ENCODE data around the gene SYT7. TPM values are rescaled to one million over a fixed set of nuclear protein-coding genes. Genes with fewer than 3 reads are reported as not detected.
A peak's percentile ranks its signal among the peaks of the same experiment; 100 is the strongest.

Gene SYT7
- total RNA-seq, 1 donor from 2014 or later = 7.6 TPM

DNA sequence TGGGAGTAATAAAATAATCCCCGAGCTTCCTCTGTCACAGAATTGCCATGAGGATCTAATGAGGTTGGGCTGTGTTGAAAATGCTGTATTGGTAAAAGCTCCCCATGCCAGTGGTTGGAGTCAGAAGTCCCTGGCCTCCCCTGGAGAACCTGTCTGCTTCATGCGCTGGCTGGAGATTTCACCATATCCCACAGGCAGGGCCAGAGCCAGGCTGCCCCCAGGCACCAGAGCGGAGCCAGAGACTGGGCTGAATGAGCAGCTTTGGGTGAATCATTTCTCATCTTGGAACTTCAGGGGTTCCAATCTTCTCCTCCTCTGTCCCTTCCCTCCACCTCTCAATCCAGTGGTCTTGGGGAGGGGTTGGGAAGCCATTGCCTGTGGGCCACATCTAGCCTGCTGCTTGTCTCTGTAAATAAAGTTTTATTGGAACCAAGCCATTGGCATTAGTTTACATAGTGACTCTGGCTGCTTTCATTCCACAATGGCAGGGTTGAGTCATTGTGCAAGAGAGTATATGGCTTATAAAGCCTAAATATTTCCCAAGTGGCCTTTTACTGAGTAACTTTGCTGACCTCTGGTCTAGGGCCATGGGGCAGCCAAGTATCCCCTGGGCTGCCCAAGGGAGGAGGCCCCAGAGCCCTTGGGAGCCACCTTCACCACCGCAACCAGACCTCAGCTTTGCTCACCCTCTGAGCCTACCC, 37.1 kb downstream of the SYT7 start:
- Mint-ChIP-seq H3K4me3 (no peak overlapping the region), H3K27ac (no peak overlapping the region), H3K27me3 (ENCODE audit: low read depth) (no peaks in the 10 kb centered on the region), H3K9me3 (no peaks in the 10 kb centered on the region), H3K36me3 (no peaks in the 10 kb centered on the region), H3K4me1 (peaks cover 37% of the 10 kb centered on the region)
- TF ChIP-seq, protein P1, sequence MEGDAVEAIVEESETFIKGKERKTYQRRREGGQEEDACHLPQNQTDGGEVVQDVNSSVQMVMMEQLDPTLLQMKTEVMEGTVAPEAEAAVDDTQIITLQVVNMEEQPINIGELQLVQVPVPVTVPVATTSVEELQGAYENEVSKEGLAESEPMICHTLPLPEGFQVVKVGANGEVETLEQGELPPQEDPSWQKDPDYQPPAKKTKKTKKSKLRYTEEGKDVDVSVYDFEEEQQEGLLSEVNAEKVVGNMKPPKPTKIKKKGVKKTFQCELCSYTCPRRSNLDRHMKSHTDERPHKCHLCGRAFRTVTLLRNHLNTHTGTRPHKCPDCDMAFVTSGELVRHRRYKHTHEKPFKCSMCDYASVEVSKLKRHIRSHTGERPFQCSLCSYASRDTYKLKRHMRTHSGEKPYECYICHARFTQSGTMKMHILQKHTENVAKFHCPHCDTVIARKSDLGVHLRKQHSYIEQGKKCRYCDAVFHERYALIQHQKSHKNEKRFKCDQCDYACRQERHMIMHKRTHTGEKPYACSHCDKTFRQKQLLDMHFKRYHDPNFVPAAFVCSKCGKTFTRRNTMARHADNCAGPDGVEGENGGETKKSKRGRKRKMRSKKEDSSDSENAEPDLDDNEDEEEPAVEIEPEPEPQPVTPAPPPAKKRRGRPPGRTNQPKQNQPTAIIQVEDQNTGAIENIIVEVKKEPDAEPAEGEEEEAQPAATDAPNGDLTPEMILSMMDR (IDR thresholded peaks at IDR 0.05; ENCODE audit: unreplicated experiment) = no peak
- no peak for DNase-seq (ENCODE audit: low spot score in 2 of 2, unreplicated experiment in 2 of 2)

DNA sequence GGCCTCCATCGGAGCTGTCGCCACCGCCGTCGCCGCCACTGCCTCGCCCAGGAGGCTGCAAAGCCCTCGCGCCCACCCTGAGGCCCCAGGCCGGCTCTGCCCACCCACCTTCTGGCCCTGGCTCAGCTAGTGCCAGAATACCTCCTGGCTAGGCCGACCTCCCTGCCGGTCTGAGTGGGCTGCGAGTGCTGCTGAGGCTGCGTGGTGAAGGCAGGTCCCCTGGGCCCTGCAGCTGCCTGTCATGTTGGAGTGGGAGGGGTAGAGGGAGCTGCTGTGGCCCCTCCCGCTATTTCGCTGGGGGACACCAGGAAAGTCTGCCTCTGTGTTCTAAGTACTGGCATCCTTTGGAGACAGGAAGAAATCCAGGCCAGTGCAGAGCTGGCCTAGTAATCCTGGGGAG, 38.2 kb downstream of the SYT7 start:
- DNase-seq (ENCODE audit: low spot score in 2 of 2, unreplicated experiment in 2 of 2) = no peak
- Mint-ChIP-seq H3K4me3 (no peak overlapping the region), H3K9me3 (no peaks in the 10 kb centered on the region), H3K36me3 (no peaks in the 10 kb centered on the region), H3K4me1 (peaks cover 37% of the 10 kb centered on the region), H3K27me3 (ENCODE audit: low read depth) (no peaks in the 10 kb centered on the region), H3K27ac (no peak overlapping the region)
- TF ChIP-seq, protein P1 (IDR thresholded peaks at IDR 0.05; ENCODE audit: unreplicated experiment) = no peak

DNA sequence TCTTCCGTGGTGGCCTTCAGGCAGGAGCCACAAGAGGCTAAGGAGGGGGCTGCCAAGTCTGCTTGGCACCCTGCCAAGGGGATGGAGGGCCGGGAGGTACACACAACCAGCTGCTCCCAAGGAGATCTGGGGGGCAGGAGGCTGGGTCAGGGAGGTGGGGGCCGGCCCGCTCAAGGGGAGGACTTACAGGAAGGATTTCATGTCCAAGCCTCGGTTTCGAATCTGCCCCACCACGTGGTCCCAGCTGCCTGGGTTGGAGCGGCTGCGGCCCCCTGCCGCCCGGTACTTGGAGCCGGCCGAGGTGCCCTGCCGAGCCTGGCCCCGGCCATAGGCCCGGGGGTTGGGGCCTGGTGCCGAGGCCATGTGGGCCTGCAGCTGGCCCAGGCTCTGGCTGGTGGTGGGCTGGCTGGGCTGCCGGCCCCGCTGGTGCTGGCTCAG, 38.8 kb downstream of the SYT7 start:
- H3K4me3 Mint-ChIP-seq = no peak overlapping the region
- DNase-seq (ENCODE audit: low spot score in 2 of 2, unreplicated experiment in 2 of 2) = no peak
- TF ChIP-seq, protein P1 (IDR thresholded peaks at IDR 0.05; ENCODE audit: unreplicated experiment) = no peak
- H3K27me3 Mint-ChIP-seq (ENCODE audit: low read depth) = no peaks in the 10 kb centered on the region
- no peaks in the 10 kb centered on the region for H3K36me3 Mint-ChIP-seq
- no peaks in the 10 kb centered on the region for H3K9me3 Mint-ChIP-seq
- H3K4me1 Mint-ChIP-seq = peaks cover 32% of the 10 kb centered on the region
- H3K27ac Mint-ChIP-seq = no peak overlapping the region

DNA sequence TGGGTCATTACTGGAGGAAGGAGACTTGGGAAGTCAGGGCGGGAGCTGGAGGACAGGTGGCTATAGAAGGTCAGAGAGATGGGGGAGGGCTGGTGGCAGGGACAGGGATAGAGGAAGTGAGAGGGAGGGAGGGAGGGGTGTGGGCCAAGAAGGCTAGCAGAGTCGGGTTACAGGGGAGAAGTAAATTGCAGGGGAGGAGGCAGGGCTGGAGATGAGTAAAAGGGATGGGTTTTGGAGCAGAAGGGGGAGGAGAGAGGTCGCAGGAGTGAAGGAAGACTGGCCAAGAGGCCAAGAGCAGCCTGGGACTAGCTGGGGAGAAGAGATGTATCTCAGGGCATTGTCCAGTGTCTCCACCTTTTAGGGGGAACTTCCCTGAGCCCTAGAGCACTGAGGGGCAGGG, 39.3 kb downstream of the SYT7 start:
- Mint-ChIP-seq H3K4me1 (peaks cover 31% of the 10 kb centered on the region), H3K36me3 (no peaks in the 10 kb centered on the region), H3K27me3 (ENCODE audit: low read depth) (no peaks in the 10 kb centered on the region), H3K4me3 (no peak overlapping the region), H3K27ac (peak overlapping the region; percentile 41), H3K9me3 (no peaks in the 10 kb centered on the region)
- DNase-seq (ENCODE audit: low spot score in 2 of 2, unreplicated experiment in 2 of 2) = no peak
- TF ChIP-seq, protein P1 (IDR thresholded peaks at IDR 0.05; ENCODE audit: unreplicated experiment) = no peak

DNA sequence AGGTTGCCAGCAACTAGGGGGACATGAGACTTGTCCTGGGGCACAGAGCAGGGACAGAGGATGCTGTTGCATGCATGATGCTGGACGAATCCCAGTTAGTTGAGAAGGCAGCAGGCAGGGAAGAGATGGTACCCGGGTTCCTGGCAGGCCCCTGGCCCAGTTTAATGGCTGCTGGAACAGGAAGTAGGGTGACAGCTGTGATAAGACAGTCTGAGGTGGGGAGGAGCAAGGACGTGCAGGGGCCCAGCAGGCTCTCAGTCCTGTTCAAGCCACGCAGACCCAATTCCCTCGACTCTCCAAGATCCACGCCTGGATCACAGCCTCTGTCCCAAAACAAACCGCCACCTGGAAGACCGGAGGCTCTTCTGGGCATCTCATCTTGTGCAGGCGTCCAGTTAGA, 40.3 kb downstream of the SYT7 start:
- no peaks in the 10 kb centered on the region for H3K27me3 Mint-ChIP-seq (ENCODE audit: low read depth)
- TF ChIP-seq, protein P1 (IDR thresholded peaks at IDR 0.05; ENCODE audit: unreplicated experiment) = no peak
- no peak overlapping the region for H3K27ac Mint-ChIP-seq
- no peaks in the 10 kb centered on the region for H3K36me3 Mint-ChIP-seq
- DNase-seq (ENCODE audit: low spot score in 2 of 2, unreplicated experiment in 2 of 2) = no peak
- no peak overlapping the region for H3K4me3 Mint-ChIP-seq
- no peaks in the 10 kb centered on the region for H3K9me3 Mint-ChIP-seq
- H3K4me1 Mint-ChIP-seq = peaks cover 27% of the 10 kb centered on the region

All from mesothelial cell of epicardium (in vitro differentiated cells).